ENCODE results near the gene SLC17A9.

GRCh38 chr20:62976886-62977285 lies 24.4 kb downstream of the SLC17A9 start:
- no peak for TF ChIP-seq CTCF (conservative IDR thresholded peaks at IDR 0.05; ENCODE audit: low read depth, low read length)
- no peak for TF ChIP-seq EZH2phosphoT487 (IDR thresholded peaks at IDR 0.05; ENCODE audit: borderline replicate concordance, low read length)
